Prostate gland (tissue), 2 donors: ENCODE measurements around the gene NSD2. TPM values are rescaled to one million over a fixed set of nuclear protein-coding genes. Genes with fewer than 3 reads are reported as not detected.

ENCODE experiments used
- DNase-seq: peaks from one replicate; pipeline ENCODE4 v3.0.0-alpha.2; 2019; ENCODE audit warnings: low spot score
- H3K27ac ChIP-seq, 2 donors: fragments of 200-600 bp; sonication (generic); 2 replicates each; pipeline ENCODE4 v1.5.1; 2017 to 2019
- H3K27me3 ChIP-seq: fragments of 200-600 bp; sonication (generic); replicated peaks from 2 replicates; pipeline ENCODE4 v1.5.1; 2019; ENCODE audit not compliant: insufficient read depth
- H3K36me3 ChIP-seq, 2 donors: fragments of 200-600 bp; sonication (generic); 1 replicate in 1 of 2; 2 replicates in 1 of 2; pipeline versions ENCODE4 v1.5.1 to v1.8.1; 2017 to 2019
- H3K4me1 ChIP-seq: fragments of 200-600 bp; sonication (generic); replicated peaks from 2 replicates; pipeline ENCODE4 v1.5.1; 2019
- H3K4me3 ChIP-seq, 2 donors: fragments of 200-600 bp; sonication (generic); 2 replicates each; pipeline ENCODE4 v1.5.1; 2017 to 2019
- H3K9me3 ChIP-seq: fragments of 200-600 bp; sonication (generic); 2 replicates; pipeline ENCODE4 v1.5.1; 2017
- CTCF ChIP-seq, 4 experiments: fragments of 200-600 bp in 2 of 4; fragments of 450-650 bp in 2 of 4; sonication (generic) in 2 of 4; IDR thresholded peaks; 1 replicate in 3 of 4; 2 replicates in 1 of 4; pipeline ENCODE4 v1.5.1; 2016 to 2019; ENCODE audit warnings: antibody characterized with exemption in 4 of 4, mild to moderate bottlenecking in 2 of 4, moderate library complexity in 2 of 4
- POLR2A ChIP-seq: fragments of 450-650 bp; IDR thresholded peaks from one replicate; pipeline ENCODE4 v1.6.1; 2016; ENCODE audit warnings: antibody characterized with exemption, mild to moderate bottlenecking
- POLR2AphosphoS5 ChIP-seq: sonication (generic); formaldehyde crosslinking; IDR thresholded peaks from one replicate; pipeline ENCODE4 v1.6.1; 2017; ENCODE audit warnings: antibody characterized with exemption
- WGBS: methylation state at CpG from one replicate; pipeline ENCODE4 v1.1.5; 2018; 5-methylcytosine and 5-hydroxymethylcytosine counted together
- intact Hi-C: fragments of 100-400 bp; cut with DNase I; formaldehyde crosslinking; loops from one replicate; pipeline ENCODE4 v1.14.2; 2022
- total RNA-seq, 2 donors: library from RNA; depleted of rRNA; stranded (reverse); fragments of >200 nt; gene quantifications; one replicate each; pipeline ENCODE4 v1.1.0, GENCODE V29; 2016

NSD2 gene
- total RNA-seq, 2 donors from 2014 or later, result 18.0 to 75.0 TPM

- intact Hi-C loops, result no loop called here
- no peaks in the 10 kb centered on the region for H3K9me3 ChIP-seq
- H3K36me3 ChIP-seq, result no peaks in the 10 kb centered on the region
- peak overlapping the region in 1 of 2 donors; percentile 99 for H3K4me3 ChIP-seq
- H3K27ac ChIP-seq, result no peak overlapping the region
- TF ChIP-seq CTCF (IDR thresholded peaks at IDR 0.05) (no peak), POLR2A (no peak), POLR2AphosphoS5 (no peak)
- DNase-seq, result no peak
- no peaks in the 10 kb centered on the region for H3K27me3 ChIP-seq
- WGBS, result 84% methylated on average over 15 of the region's 15 CpGs
- H3K4me1 ChIP-seq, result no peaks in the 10 kb centered on the region
Measured at GRCh38 chr4:2006956-2007653, 135.9 kb downstream of the NSD2 start.

DNA sequence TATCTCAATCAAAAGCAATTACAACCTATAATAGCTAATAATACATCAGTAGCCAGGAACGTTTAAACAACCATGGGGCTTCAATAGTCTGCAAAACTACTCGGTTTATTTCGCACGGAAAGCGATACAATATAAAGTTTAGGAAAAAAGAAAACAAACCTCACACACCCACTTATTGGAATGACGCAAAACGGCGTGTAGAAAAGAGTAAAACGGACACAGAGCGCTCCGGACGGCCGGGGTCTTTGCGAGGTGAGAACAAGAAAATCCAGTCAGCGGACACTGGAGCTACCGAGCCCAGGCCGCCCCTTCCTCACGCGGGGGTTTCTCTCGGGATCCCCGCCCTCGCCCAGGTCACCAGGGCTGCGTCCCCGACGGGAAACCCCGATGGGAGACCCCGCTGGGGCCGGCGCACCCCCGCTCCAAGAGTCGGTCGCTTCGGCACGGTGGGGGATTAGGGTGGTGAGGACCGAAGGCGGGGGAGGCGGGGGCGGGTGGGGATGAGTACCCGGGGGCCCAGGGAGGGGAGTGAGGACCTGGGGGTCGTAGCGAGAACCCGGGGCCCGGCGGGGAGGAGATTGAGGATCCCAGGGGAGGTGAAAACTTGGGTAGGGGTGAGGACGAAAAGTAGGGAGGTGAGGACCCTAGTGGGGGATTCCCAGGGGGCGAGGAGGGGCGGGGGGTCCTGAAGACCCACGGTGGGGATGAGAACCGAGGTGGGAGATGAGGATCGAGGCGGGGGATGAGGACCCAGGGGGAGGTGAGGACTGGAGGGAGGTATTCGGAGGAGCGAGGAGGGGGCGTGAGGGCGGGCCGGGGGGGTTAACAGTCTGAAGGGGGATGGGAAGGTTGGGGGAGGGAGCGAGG is 136.8 kb downstream of the NSD2 start:
- WGBS, result 1% methylated on average over 52 of the region's 57 CpGs
- Histone ChIP-seq H3K4me3 (peak overlapping the region; percentile 82 to 99), H3K9me3 (no peaks in the 10 kb centered on the region), H3K4me1 (no peaks in the 10 kb centered on the region), H3K27me3 (no peaks in the 10 kb centered on the region), H3K27ac (peak overlapping the region; percentile 93 to 96), H3K36me3 (no peaks in the 10 kb centered on the region)
- TF ChIP-seq CTCF (IDR thresholded peaks at IDR 0.05), result no peak
- TF ChIP-seq POLR2AphosphoS5, result no peak
- TF ChIP-seq POLR2A, result no peak
- no peak for DNase-seq
- intact Hi-C loops, result no loop called here

DNA sequence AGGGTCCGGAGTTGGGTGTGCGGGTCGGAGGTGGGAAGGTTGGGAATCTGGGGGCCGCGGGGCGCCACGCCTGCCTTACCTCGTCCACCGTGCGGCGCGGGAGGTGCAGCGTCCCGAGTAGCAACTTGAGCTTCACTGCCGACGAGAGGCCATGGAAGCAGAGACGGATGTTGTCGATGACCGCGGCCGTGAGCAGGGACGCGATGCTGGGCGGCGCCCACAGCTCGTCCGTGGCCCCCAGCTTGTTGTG is 137.4 kb downstream of the NSD2 start:
- no peak for DNase-seq
- H3K27me3 ChIP-seq, result no peaks in the 10 kb centered on the region
- peak overlapping the region; percentile 93 to 96 for H3K27ac ChIP-seq
- H3K4me1 ChIP-seq, result no peaks in the 10 kb centered on the region
- H3K4me3 ChIP-seq, result peak overlapping the region; percentile 82 to 99
- under 1% methylated on average over 27 of the region's 27 CpGs for WGBS
- H3K36me3 ChIP-seq, result no peaks in the 10 kb centered on the region
- peak; percentile 69 for TF ChIP-seq POLR2A
- no peak for TF ChIP-seq CTCF (IDR thresholded peaks at IDR 0.05)
- H3K9me3 ChIP-seq, result no peaks in the 10 kb centered on the region
- intact Hi-C loops, result no loop called here

DNA sequence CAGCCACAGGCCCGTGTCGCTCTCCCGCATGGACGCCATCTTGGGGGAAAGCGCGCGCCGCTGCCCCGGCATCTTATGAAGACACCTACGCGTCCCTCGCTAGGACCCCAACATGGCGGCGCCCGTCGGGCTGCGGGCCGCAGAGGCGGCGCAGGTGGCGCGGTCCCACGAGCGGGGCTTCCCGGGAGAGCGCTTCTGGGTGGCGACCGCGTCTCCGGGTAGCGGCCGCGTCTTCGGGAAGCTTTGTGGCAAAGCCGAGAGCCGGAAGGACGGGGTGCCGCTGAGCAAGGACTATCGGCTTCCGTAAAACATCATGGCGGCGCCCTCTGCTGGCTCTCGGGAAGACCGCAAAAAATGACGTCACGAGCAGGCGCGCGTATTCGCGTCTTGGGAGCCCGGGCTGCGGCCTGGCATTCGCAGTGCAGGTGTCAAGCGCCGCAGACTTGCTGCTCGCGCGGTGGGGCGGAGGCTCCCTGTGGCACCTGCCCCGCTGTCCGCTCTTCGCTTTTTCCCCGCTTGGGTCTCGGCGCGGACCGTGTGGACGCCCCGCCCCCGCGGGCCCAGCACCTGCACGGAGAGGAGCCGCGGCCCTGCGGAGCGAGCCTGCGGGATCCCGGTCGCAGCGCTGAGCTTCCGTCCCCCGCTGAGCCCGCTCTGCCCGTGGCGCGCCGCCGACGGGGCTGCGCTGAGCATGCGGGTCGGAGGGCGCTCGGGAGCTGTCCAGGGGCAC is 137.9 kb downstream of the NSD2 start, which contains the start of gene NELFA:
Gene NELFA, minus strand, starts transcription at position 54 of the 730 bp plus-strand sequence. Its CDS starts 15 bp downstream, at position 39.
- peak within 1 kb of the TSS; percentile 82 to 99 for H3K4me3 ChIP-seq
- no peaks in the 10 kb centered on the region for H3K4me1 ChIP-seq
- H3K36me3 ChIP-seq, result no peaks in the 10 kb centered on the region
- intact Hi-C loops, result no loop called here
- H3K27ac ChIP-seq, result peak within 1 kb of the TSS; percentile 93 to 96
- peak; percentile 97 for DNase-seq
- TF ChIP-seq CTCF (IDR thresholded peaks at IDR 0.05), result peak in 3 of 4 experiments; percentile 33 to 70 (median 65)
- TF ChIP-seq POLR2AphosphoS5, result peak; percentile 88
- TF ChIP-seq POLR2A, result peak; percentile 76
- no peaks in the 10 kb centered on the region for H3K9me3 ChIP-seq
- WGBS, result under 1% methylated on average over 83 of the region's 95 CpGs
- no peaks in the 10 kb centered on the region for H3K27me3 ChIP-seq
